K562 (cell line): ENCODE measurements around the gene CARMIL1. TPM values are rescaled to one million over a fixed set of nuclear protein-coding genes. Genes with fewer than 3 reads are reported as not detected.

Experiments
- ATAC-seq: fragments of 200-7000 bp; cut with Tn5 transposase; 3 replicates; pipeline ENCODE4 v1.9.1; 2020; ENCODE audit warnings: moderate library complexity
- BruUV-seq: library from RNA; stranded (reverse); fragments of 400-500 nt; replicated peaks from 2 replicates; lab custom pipeline; 2021; lab: Mats Ljungman, UMichigan
- CTCF ChIA-PET: fragments of 300-600 bp; formaldehyde crosslinking; extraction: SDS; loops from one replicate; lab custom pipeline; 2021; ENCODE audit warnings: low intra/inter-chr PET ratio; lab: Yijun Ruan, JAX
- POLR2A ChIA-PET: fragments of 300-600, 350-650 bp; sonication (Branson Sonifier 250); formaldehyde crosslinking; extraction: SDS; loops from one replicate; lab custom pipeline; 2021; ENCODE audit warnings: antibody characterized with exemption, inconsistent platforms; lab: Yijun Ruan, JAX
- DNase-seq, 4 experiments: peaks; one replicate each; pipeline versions ENCODE4 v3.0.0 to v3.0.0-alpha.2; 2011 to 2018; ENCODE audit warnings: low spot score in 3 of 4, mixed read lengths in 3 of 4; ENCODE audit errors: extremely low read depth in 1 of 4
- FAIRE-seq: peaks from 2 replicates; lab custom pipeline; 2011; peaks lifted over from hg19 to GRCh38; lab: Jason Lieb, UNC
- H2AFZ ChIP-seq: 2 replicates; pipeline ENCODE4 v1.6.0; 2011; ENCODE audit warnings: low read depth, low read length, control low read depth, inconsistent platforms
- H3K27ac ChIP-seq: fragments of 200-600 bp; 3 replicates; pipeline ENCODE4 v1.8.0; 2011; ENCODE audit warnings: low read depth, mild to moderate bottlenecking, control low read depth, inconsistent platforms, low read length, moderate library complexity, mixed read lengths; ENCODE audit errors: extremely low read depth
- H3K27me3 ChIP-seq, 2 experiments: fragments of 300-600 bp in 1 of 2; 2 replicates in 1 of 2; 3 replicates in 1 of 2; pipeline versions ENCODE4 v1.6.0 to v1.8.0; 2011; ENCODE audit warnings: inconsistent platforms in 2 of 2, low read length in 2 of 2, mild to moderate bottlenecking in 1 of 2, mixed read lengths in 1 of 2, moderate library complexity in 1 of 2; ENCODE audit not compliant: control insufficient read depth in 2 of 2, insufficient read depth in 2 of 2
- H3K36me3 ChIP-seq: fragments of 300-600 bp; 3 replicates; pipeline ENCODE4 v1.8.0; 2011; ENCODE audit warnings: mild to moderate bottlenecking, low read length, inconsistent platforms; ENCODE audit not compliant: control insufficient read depth, insufficient read depth
- H3K4me1 ChIP-seq, 2 experiments: fragments of 200-600 bp in 1 of 2; replicated peaks in 1 of 2; 2 replicates in 1 of 2; 3 replicates in 1 of 2; pipeline versions ENCODE4 v1.5.1 to v1.8.0; 2011; ENCODE audit warnings: inconsistent platforms in 2 of 2, low read length in 2 of 2, mild to moderate bottlenecking in 1 of 2, mixed read lengths in 1 of 2, moderate library complexity in 1 of 2; ENCODE audit not compliant: control insufficient read depth in 2 of 2, insufficient read depth in 2 of 2
- H3K4me2 ChIP-seq: 2 replicates; pipeline ENCODE4 v1.6.1; 2011; ENCODE audit warnings: low read length, control low read depth, inconsistent platforms, mixed read lengths; ENCODE audit not compliant: insufficient read depth
- H3K4me3 ChIP-seq: fragments of 200-600 bp; sonication (generic), shearing (Covaris generic); 2 replicates; pipeline ENCODE4 v1.5.1; 2016; ENCODE audit warnings: control low read depth, inconsistent platforms
- H3K79me2 ChIP-seq: fragments of 200-600 bp; 3 replicates; pipeline ENCODE4 v1.8.0; 2011; ENCODE audit warnings: low read length, inconsistent platforms; ENCODE audit not compliant: control insufficient read depth, insufficient read depth
- H3K9ac ChIP-seq, 2 experiments: 2 replicates each; pipeline versions ENCODE4 v1.6.0 to v1.6.1; 2011; ENCODE audit warnings: low read depth in 2 of 2, low read length in 2 of 2, control low read depth in 1 of 2, inconsistent platforms in 1 of 2, mild to moderate bottlenecking in 1 of 2, mixed read lengths in 1 of 2; ENCODE audit not compliant: insufficient read depth in 1 of 2
- H3K9me1 ChIP-seq: one replicate; pipeline ENCODE4 v1.6.0; 2011; ENCODE audit warnings: inconsistent platforms, mild to moderate bottlenecking, low read length, moderate library complexity; ENCODE audit not compliant: control insufficient read depth, insufficient read depth
- H3K9me3 ChIP-seq: replicated peaks from 2 replicates; pipeline ENCODE4 v1.5.1; 2011; ENCODE audit warnings: low read depth, low read length, inconsistent platforms; ENCODE audit not compliant: control insufficient read depth, insufficient read depth
- H4K20me1 ChIP-seq: replicated peaks from 2 replicates; pipeline ENCODE4 v1.6.1; 2011; ENCODE audit warnings: low read length, inconsistent platforms, mixed read lengths; ENCODE audit not compliant: control insufficient read depth, insufficient read depth
- ATF1 ChIP-seq, 2 experiments: fragments of 450-650 bp in 1 of 2; IDR thresholded peaks; 2 replicates each; pipeline ENCODE4 v1.6.1; 2016; ENCODE audit warnings: missing compliant biosample characterization in 1 of 2, missing genetic modification characterization in 1 of 2
- BRD4 ChIP-seq: fragments of 200-600 bp; sonication (generic); IDR thresholded peaks from 2 replicates; pipeline ENCODE4 v1.6.1; 2017; ENCODE audit warnings: inconsistent platforms
- CAMTA2 ChIP-seq: fragments of 250-450 bp; sonication (Bioruptor Pico); conservative IDR thresholded peaks from 2 replicates; pipeline ENCODE4 v1.5.1; 2022
- CHD1 ChIP-seq: fragments of 200-600 bp; sonication (generic); IDR thresholded peaks from one replicate; pipeline ENCODE4 v1.6.1; 2012; ENCODE audit warnings: mild to moderate bottlenecking, moderate library complexity, low read length, inconsistent platforms
- GABPB2 ChIP-seq: fragments of 250-450 bp; sonication (Bioruptor Pico); conservative IDR thresholded peaks from 2 replicates; pipeline ENCODE4 v1.5.1; 2021; ENCODE audit warnings: mild to moderate bottlenecking
- GTF2B ChIP-seq: IDR thresholded peaks from 2 replicates; pipeline ENCODE4 v1.6.1; 2011; ENCODE audit not compliant: insufficient read length; ENCODE audit errors: extremely low read depth
- HMGXB4 ChIP-seq: sonication (generic); formaldehyde crosslinking; IDR thresholded peaks from 2 replicates; pipeline ENCODE4 v1.8.1; 2023; ENCODE audit warnings: mild to moderate bottlenecking, missing genetic modification reagents
- HNRNPLL ChIP-seq: fragments of 200-400 bp; formaldehyde crosslinking; IDR thresholded peaks from 2 replicates; pipeline ENCODE4 v1.6.1; 2017; ENCODE audit warnings: low read length, low read depth, mild to moderate bottlenecking; ENCODE audit not compliant: poor library complexity, severe bottlenecking
- IRF9 ChIP-seq: fragments of 450-650 bp; IDR thresholded peaks from 2 replicates; pipeline ENCODE4 v1.6.1; 2016; ENCODE audit warnings: missing biosample characterization, missing genetic modification characterization
- MCM3 ChIP-seq: fragments of 450-650 bp; IDR thresholded peaks from 2 replicates; pipeline ENCODE4 v1.6.1; 2016
- POLR3A ChIP-seq: IDR thresholded peaks from 2 replicates; pipeline ENCODE4 v1.6.1; 2011; ENCODE audit warnings: borderline replicate concordance, mild to moderate bottlenecking, moderate library complexity; ENCODE audit not compliant: insufficient read length, insufficient read depth; ENCODE audit errors: extremely low read depth
- SMC3 ChIP-seq: conservative IDR thresholded peaks from 2 replicates; pipeline ENCODE4 v1.6.1; 2011; ENCODE audit warnings: low read depth, low read length, improper control_type of control experiment; ENCODE audit not compliant: insufficient read depth
- TRIM25 ChIP-seq: fragments of 450-650 bp; IDR thresholded peaks from 2 replicates; pipeline ENCODE4 v1.7.0; 2016; ENCODE audit warnings: borderline replicate concordance
- ZNF212 ChIP-seq: fragments of 450-650 bp; formaldehyde crosslinking; IDR thresholded peaks from 2 replicates; pipeline ENCODE4 v1.4.0; 2020; ENCODE audit warnings: mild to moderate bottlenecking
- ZNF224 ChIP-seq: sonication (generic); formaldehyde crosslinking; IDR thresholded peaks from 2 replicates; pipeline ENCODE4 v1.8.0; 2022; ENCODE audit warnings: mild to moderate bottlenecking, missing genetic modification reagents
- ZNF583 ChIP-seq: fragments of 250-450 bp; sonication (Bioruptor Pico); IDR thresholded peaks from 2 replicates; pipeline ENCODE4 v1.4.0; 2020
- ZNF77 ChIP-seq: fragments of 250-450 bp; sonication (Bioruptor Pico); IDR thresholded peaks from 2 replicates; pipeline ENCODE4 v1.5.0; 2020
- ZNF830 ChIP-seq: fragments of 250-450 bp; sonication (Bioruptor Pico); IDR thresholded peaks from 2 replicates; pipeline ENCODE4 v1.5.0; 2021; ENCODE audit warnings: mild to moderate bottlenecking
- WGBS: fragments of 100-300 bp; shearing (Covaris generic); methylation state at CpG from one replicate; pipeline ENCODE4 v1.1.6; 2016; ENCODE audit warnings: low coverage, mixed read lengths; ENCODE audit not compliant: insufficient coverage; ENCODE audit errors: missing lambda C conversion rate; 5-methylcytosine and 5-hydroxymethylcytosine counted together
- in situ Hi-C: fragments of 300-500 bp; cut with MboI; formaldehyde crosslinking; loops from 4 replicates; pipeline ENCODE4 v1.15.0; 2018; ENCODE audit warnings: inconsistent platforms, mixed read lengths
- intact Hi-C: fragments of 100-400 bp; cut with micrococcal nuclease; formaldehyde crosslinking; loops from 2 replicates; pipeline ENCODE4 v1.14.2; 2022
- polyA plus RNA-seq, 8 experiments: library from polyadenylated mRNA; depleted of rRNA in 4 of 8; stranded (reverse) in 5 of 8; unstranded in 3 of 8; fragments of >200 nt; fragmentation: Nextera tagmentation in 2 of 8; fragmentation: Illumina TruSeq in 1 of 8; extraction: Ambion mirVana in 2 of 8; extraction: Trizol in 1 of 8; gene quantifications; 2 replicates each; pipeline versions ENCODE4 v1.2.1 to v1.2.3, GENCODE V29; 2011 to 2014; ENCODE audit warnings: inconsistent platforms in 1 of 8, missing spikeins in 1 of 8
- total RNA-seq, 7 experiments: library from RNA; depleted of rRNA in 6 of 7; stranded (reverse); fragments of >200 nt in 6 of 7; fragmentation: Illumina TruSeq in 2 of 7; extraction: Trizol in 2 of 7; gene quantifications; 2 replicates each; pipeline versions ENCODE4 v1.2.1 to v1.2.3, GENCODE V29; 2011 to 2021; ENCODE audit warnings: low replicate concordance in 1 of 7

CARMIL1 gene
- total and polyA plus RNA-seq, 9 of the 15 experiments (the other 6 are each of a cell fraction or from before 2014, with no cell fraction given), result 0.04 to 0.32 (median 0.10) TPM; not detected in 1

GRCh38 chr6:25377664-25378063 lies 98.5 kb downstream of the CARMIL1 start:
- H3K9me1 ChIP-seq, result no peaks in the 10 kb centered on the region
- no TSS peak for BruUV-seq
- CTCF ChIA-PET, result no interaction called here
- TF ChIP-seq POLR3A, result no peak
- TF ChIP-seq SMC3, result no peak
- no peak for TF ChIP-seq ZNF830 (CRISPR knock-in tag)
- TF ChIP-seq GTF2B, result no peak
- TF ChIP-seq ZNF212, result no peak
- TF ChIP-seq BRD4, result no peak
- TF ChIP-seq ZNF583, result no peak
- TF ChIP-seq ZNF77, result no peak
- no peak for TF ChIP-seq IRF9 (tag)
- no peak for TF ChIP-seq GABPB2 (CRISPR knock-in tag)
- no peak for TF ChIP-seq CHD1
- TF ChIP-seq HMGXB4 (CRISPR knock-in tag), result no peak
- TF ChIP-seq TRIM25, result no peak
- TF ChIP-seq MCM3, result no peak
- TF ChIP-seq ZNF224 (CRISPR knock-in tag), result no peak
- TF ChIP-seq HNRNPLL, result no peak
- TF ChIP-seq ATF1 (CRISPR knock-in tag; IDR thresholded peaks at IDR 0.05), result no peak
- TF ChIP-seq ATF1 (tag; IDR thresholded peaks at IDR 0.05), result no peak
- no peak for TF ChIP-seq CAMTA2 (CRISPR knock-in tag)
- H4K20me1 ChIP-seq, result no peaks in the 10 kb centered on the region
- no peak overlapping the region for H3K27ac ChIP-seq
- ATAC-seq (no peak), FAIRE-seq (no peak), DNase-seq (no peak)
- no peak overlapping the region for H2AFZ ChIP-seq
- POLR2A ChIA-PET, result interaction anchor here (0.8 kb wide), 1 partner anchor 8 kb away, joined by 5 read pairs; no protein-coding TSS in a partner anchor
- WGBS, result 6% methylated on average over 1 of the region's 1 CpG
- H3K27me3 ChIP-seq, result no peaks in the 10 kb centered on the region
- no peak overlapping the region for H3K9ac ChIP-seq
- H3K4me1 ChIP-seq, result no peaks in the 10 kb centered on the region
- intact Hi-C loops, result no loop called here
- in situ Hi-C loops, result no loop called here
- H3K4me2 ChIP-seq, result no peak overlapping the region
- no peak overlapping the region for H3K4me3 ChIP-seq
- H3K79me2 ChIP-seq, result no peaks in the 10 kb centered on the region
- H3K36me3 ChIP-seq, result no peaks in the 10 kb centered on the region
- no peaks in the 10 kb centered on the region for H3K9me3 ChIP-seq
